Measurements from ENCODE around the gene C16orf96. TPM values are rescaled to one million over a fixed set of nuclear protein-coding genes. Genes with fewer than 3 reads are reported as not detected.

C16orf96 gene
- polyA plus RNA-seq, 2 of the 4 experiments (the other 2 are of a cell fraction), result 0.01 to 0.03 TPM

- Histone ChIP-seq H3K4me1 (peaks cover 42% of the 10 kb centered on the region), H3K4me3 (peak overlapping the region; percentile 89), H3K4me2 (peak overlapping the region; percentile 79), H3K27ac (peak overlapping the region; percentile 93 to 98), H3K9me3 (no peaks in the 10 kb centered on the region)
- FAIRE-seq (no peak), DNase-seq (ENCODE audit: low read depth in 1 of 2, low spot score in 1 of 2) (no peak), ATAC-seq (no peak)
- TF ChIP-seq ESRRA (IDR thresholded peaks at IDR 0.05; ENCODE audit: borderline replicate concordance, low read length) (no peak), HOXB13 (CRISPR knock-in tag; IDR thresholded peaks at IDR 0.05; ENCODE audit: low read depth) (peak; percentile 70; the same call in 1 of the 2 replicates), TFCP2L1 (CRISPR knock-in tag; IDR thresholded peaks at IDR 0.05) (no peak), EHF (CRISPR knock-in tag; IDR thresholded peaks at IDR 0.05) (no peak), GATA3 (IDR thresholded peaks at IDR 0.05; ENCODE audit: borderline replicate concordance) (no peak), POLR2A (IDR thresholded peaks at IDR 0.05; ENCODE audit: low read length) (peak; percentile 39; the same call in 1 of the 2 replicates), JUNB (IDR thresholded peaks at IDR 0.05) (no peak), MYC (IDR thresholded peaks at IDR 0.05; ENCODE audit: borderline replicate concordance, low read length) (no peak), NFE2L2 (conservative IDR thresholded peaks at IDR 0.05; ENCODE audit: low read length) (no peak), MAFK (IDR thresholded peaks at IDR 0.05; ENCODE audit: partially characterized antibody) (no peak), RNF2 (IDR thresholded peaks at IDR 0.05; ENCODE audit: borderline replicate concordance, low read depth) (no peak), CHD4 (IDR thresholded peaks at IDR 0.05; ENCODE audit: borderline replicate concordance) (no peak), KDM5A (IDR thresholded peaks at IDR 0.05) (no peak), CBX2 (IDR thresholded peaks at IDR 0.05; ENCODE audit: borderline replicate concordance, low read depth) (no peak)
- ChIA-PET POLR2A (interaction anchor here (0.6 to 1.5 kb wide), 12 partner anchors 9 to 449 kb away, joined by 3 to 9 read pairs (median 4); partner anchors contain the start of genes ANKS3, DNAAF8, MGRN1 and SEC14L5), CTCF (interaction anchor here (0.9 to 2.9 kb wide), 4 partner anchors 15 to 109 kb away, joined by 3 to 13 read pairs (median 6); no protein-coding TSS in a partner anchor)
- WGBS (ENCODE audit: missing lambda C conversion rate), result 94% methylated on average over 36 of the region's 39 CpGs
Observed at GRCh38 chr16:4615384-4616046, 59.4 kb downstream of the C16orf96 start.

GRCh38 chr16:4616047-4616811, 60.1 kb downstream of the C16orf96 start:
- ChIA-PET CTCF (interaction anchor here (0.6 to 3.6 kb wide), 12 partner anchors 11 to 209 kb away, joined by 3 to 13 read pairs (median 3); no protein-coding TSS in a partner anchor), POLR2A (interaction anchor here (0.6 to 1.5 kb wide), 14 partner anchors 8 to 448 kb away, joined by 3 to 9 read pairs (median 4); partner anchors contain the start of genes ANKS3, DNAAF8, MGRN1 and SEC14L5)
- WGBS (ENCODE audit: missing lambda C conversion rate), result 2% methylated on average over 22 of the region's 57 CpGs
- DNase-seq (ENCODE audit: low read depth in 1 of 2, low spot score in 1 of 2) (peak; percentile 98 to 100), ATAC-seq (peak; percentile 74 to 83), FAIRE-seq (peak; percentile 74)
- Histone ChIP-seq H3K4me1 (peaks cover 42% of the 10 kb centered on the region), H3K4me2 (peak overlapping the region; percentile 79), H3K9me3 (no peaks in the 10 kb centered on the region), H3K27ac (peak overlapping the region; percentile 93 to 98), H3K4me3 (peak overlapping the region; percentile 56)
- no peak for TF ChIP-seq CBX8 (IDR thresholded peaks at IDR 0.05)
- TF ChIP-seq JUN (IDR thresholded peaks at IDR 0.05), result peak; percentile 32 to 77; a peak in 4 of 5 replicates
- TF ChIP-seq REST (IDR thresholded peaks at IDR 0.05), result peak; percentile 90
- peak; percentile 89 for TF ChIP-seq CHD2 (IDR thresholded peaks at IDR 0.05; ENCODE audit: low read length, partially characterized antibody)
- no peak for TF ChIP-seq ATOH8 (CRISPR knock-in tag; IDR thresholded peaks at IDR 0.05; ENCODE audit: low read depth)
- no peak for TF ChIP-seq USF2 (IDR thresholded peaks at IDR 0.05)
- TF ChIP-seq HOXA7 (CRISPR knock-in tag; IDR thresholded peaks at IDR 0.05), result no peak
- no peak for TF ChIP-seq KDM1A (IDR thresholded peaks at IDR 0.05; ENCODE audit: low read depth)
- peak; percentile 81 for TF ChIP-seq PBX3 (IDR thresholded peaks at IDR 0.05)
- no peak for TF ChIP-seq HEYL (CRISPR knock-in tag; IDR thresholded peaks at IDR 0.05)
- no peak for TF ChIP-seq MAFK (IDR thresholded peaks at IDR 0.05; ENCODE audit: partially characterized antibody)
- no peak for TF ChIP-seq SREBF2 (IDR thresholded peaks at IDR 0.05)
- TF ChIP-seq ESRRA (IDR thresholded peaks at IDR 0.05; ENCODE audit: borderline replicate concordance, low read length), result peak; percentile 88
- peak; percentile 36; the same call in 2 of the 3 replicates for TF ChIP-seq SMC3 (IDR thresholded peaks at IDR 0.05)
- peak; percentile 87 for TF ChIP-seq ZFP36 (IDR thresholded peaks at IDR 0.05; ENCODE audit: borderline replicate concordance, partially characterized antibody)
- no peak for TF ChIP-seq BCL3 (IDR thresholded peaks at IDR 0.05)
- peak; percentile 62; the same call in 1 of the 2 replicates for TF ChIP-seq MYC (IDR thresholded peaks at IDR 0.05; ENCODE audit: borderline replicate concordance, low read length)

All from A549 (cell line).